HepG2 (cell line): ENCODE measurements around the gene CACNG5. TPM values are rescaled to one million over a fixed set of nuclear protein-coding genes. Genes with fewer than 3 reads are reported as not detected.

ENCODE experiments used
- ATAC-seq: fragments of 200-7000 bp; cut with Tn5 transposase; 3 replicates; pipeline ENCODE4 v1.9.1; 2020; ENCODE audit warnings: mild to moderate bottlenecking, moderate library complexity
- BruUV-seq: library from RNA; stranded (reverse); fragments of 400-500 nt; replicated peaks from 2 replicates; lab custom pipeline; 2021; lab: Mats Ljungman, UMichigan
- CTCF ChIA-PET: fragments of 300-600 bp; formaldehyde crosslinking; extraction: SDS; loops from one replicate; lab custom pipeline; 2021; ENCODE audit warnings: low total read pairs, inconsistent platforms, low intra/inter-chr PET ratio; lab: Yijun Ruan, JAX
- POLR2A ChIA-PET: fragments of 350-600 bp; sonication (Branson Sonifier 250); formaldehyde crosslinking; loops from one replicate; lab custom pipeline; 2020; ENCODE audit warnings: antibody characterized with exemption, inconsistent platforms; lab: Yijun Ruan, JAX
- DNase-seq: peaks from one replicate; pipeline ENCODE4 v3.0.0-alpha.2; 2015; ENCODE audit warnings: low spot score
- FAIRE-seq: peaks from 3 replicates; lab custom pipeline; 2011; peaks lifted over from hg19 to GRCh38; lab: Jason Lieb, UNC
- H2AFZ ChIP-seq: one replicate; pipeline ENCODE4 v1.6.1; 2011; ENCODE audit warnings: low read length, inconsistent platforms
- H3K27ac ChIP-seq: fragments of 300-600 bp; 3 replicates; pipeline ENCODE4 v1.8.0; 2011; ENCODE audit warnings: mixed run types, mild to moderate bottlenecking, mixed read lengths, low read length, inconsistent platforms; ENCODE audit not compliant: insufficient read depth; ENCODE audit errors: extremely low read length
- H3K27me3 ChIP-seq, 2 experiments: fragments of 200-600 bp in 1 of 2; 2 replicates in 1 of 2; 3 replicates in 1 of 2; pipeline versions ENCODE4 v1.6.0 to v1.8.0; 2011; ENCODE audit warnings: low read length in 2 of 2, mild to moderate bottlenecking in 2 of 2, moderate library complexity in 2 of 2, inconsistent platforms in 1 of 2; ENCODE audit not compliant: insufficient read depth in 2 of 2, control insufficient read depth in 1 of 2
- H3K36me3 ChIP-seq, 2 experiments: fragments of 200-600 bp in 1 of 2; replicated peaks in 1 of 2; 2 replicates in 1 of 2; 3 replicates in 1 of 2; pipeline versions ENCODE4 v1.5.1 to v1.8.0; 2011; ENCODE audit warnings: low read length in 2 of 2, inconsistent platforms in 1 of 2; ENCODE audit not compliant: insufficient read depth in 2 of 2, control insufficient read depth in 1 of 2
- H3K4me1 ChIP-seq: 2 replicates; pipeline ENCODE4 v1.5.1; 2012; ENCODE audit warnings: low read length, inconsistent platforms; ENCODE audit not compliant: insufficient read depth
- H3K4me2 ChIP-seq: 2 replicates; pipeline ENCODE4 v1.6.0; 2011; ENCODE audit warnings: low read depth, low read length, inconsistent platforms
- H3K4me3 ChIP-seq, 3 experiments: fragments of 200-600 bp in 1 of 3; sonication (generic), shearing (Covaris generic) in 1 of 3; replicated peaks in 1 of 3; 2 replicates each; pipeline ENCODE4 v1.5.1; 2011 to 2016; ENCODE audit warnings: low read length in 3 of 3, inconsistent platforms in 2 of 3, low read depth in 2 of 3, mild to moderate bottlenecking in 2 of 3, control low read depth in 1 of 3, mixed read lengths in 1 of 3; ENCODE audit not compliant: insufficient read depth in 1 of 3
- H3K79me2 ChIP-seq: one replicate; pipeline ENCODE4 v1.6.1; 2011; ENCODE audit warnings: low read length, inconsistent platforms; ENCODE audit not compliant: insufficient read depth
- H3K9ac ChIP-seq: 2 replicates; pipeline ENCODE4 v1.6.0; 2011; ENCODE audit warnings: mild to moderate bottlenecking, low read depth, low read length, inconsistent platforms; ENCODE audit not compliant: insufficient read depth
- H3K9me3 ChIP-seq: 2 replicates; pipeline ENCODE4 v1.5.1; 2012; ENCODE audit warnings: mild to moderate bottlenecking, low read length
- H4K20me1 ChIP-seq: 2 replicates; pipeline ENCODE4 v1.6.0; 2011; ENCODE audit warnings: inconsistent platforms, mild to moderate bottlenecking, low read length, moderate library complexity; ENCODE audit not compliant: insufficient read depth
- FOXJ3 ChIP-seq: sonication (generic); formaldehyde crosslinking; IDR thresholded peaks from 2 replicates; pipeline ENCODE4 v1.4.0; 2020; ENCODE audit warnings: missing genetic modification reagents, mild to moderate bottlenecking, borderline replicate concordance
- ZBTB21 ChIP-seq: sonication (generic); formaldehyde crosslinking; IDR thresholded peaks from 2 replicates; pipeline ENCODE4 v1.4.0; 2020; ENCODE audit warnings: missing genetic modification reagents
- ZNF678 ChIP-seq: sonication (generic); formaldehyde crosslinking; IDR thresholded peaks from 2 replicates; pipeline ENCODE4 v1.4.0; 2020; ENCODE audit warnings: mild to moderate bottlenecking, missing genetic modification reagents
- WGBS: methylation state at CpG from one replicate; pipeline ENCODE4 v1.1.6; 2017; ENCODE audit warnings: low lambda C conversion rate; 5-methylcytosine and 5-hydroxymethylcytosine counted together
- in situ Hi-C: cut with HindIII; loops from 2 replicates; pipeline ENCODE4 v1.10.0; 2017; ENCODE audit warnings: low pct_unique_long_range_greater_than_20kb; ENCODE audit not compliant: extremely low pct_ligation_motif_present
- intact Hi-C: fragments of 100-400 bp; cut with micrococcal nuclease; formaldehyde crosslinking; loops from one replicate; pipeline ENCODE4 v1.10.0; 2022; ENCODE audit not compliant: unreplicated experiment
- polyA plus RNA-seq, 8 experiments: library from polyadenylated mRNA; depleted of rRNA in 3 of 8; stranded (reverse) in 7 of 8; unstranded in 1 of 8; fragments of >200 nt; fragmentation: Illumina TruSeq in 4 of 8; extraction: Trizol in 4 of 8; gene quantifications; 2 replicates each; pipeline versions ENCODE4 v1.2.1 to v1.2.3, GENCODE V29; 2011 to 2016; ENCODE audit warnings: low read depth in 4 of 8, missing spikeins in 1 of 8, mixed read lengths in 1 of 8; ENCODE audit not compliant: insufficient read depth in 1 of 8
- total RNA-seq, 5 experiments: library from RNA; depleted of rRNA; stranded (reverse); fragments of >200 nt; fragmentation: Illumina TruSeq; extraction: Trizol; gene quantifications; 2 replicates each; pipeline ENCODE4 v1.2.3, GENCODE V29; 2016; ENCODE audit warnings: low read depth in 1 of 5

CACNG5 gene
- total and polyA plus RNA-seq, 2 of the 13 experiments (the other 11 are each of a cell fraction or from before 2014, with no cell fraction given), result not detected

DNA sequence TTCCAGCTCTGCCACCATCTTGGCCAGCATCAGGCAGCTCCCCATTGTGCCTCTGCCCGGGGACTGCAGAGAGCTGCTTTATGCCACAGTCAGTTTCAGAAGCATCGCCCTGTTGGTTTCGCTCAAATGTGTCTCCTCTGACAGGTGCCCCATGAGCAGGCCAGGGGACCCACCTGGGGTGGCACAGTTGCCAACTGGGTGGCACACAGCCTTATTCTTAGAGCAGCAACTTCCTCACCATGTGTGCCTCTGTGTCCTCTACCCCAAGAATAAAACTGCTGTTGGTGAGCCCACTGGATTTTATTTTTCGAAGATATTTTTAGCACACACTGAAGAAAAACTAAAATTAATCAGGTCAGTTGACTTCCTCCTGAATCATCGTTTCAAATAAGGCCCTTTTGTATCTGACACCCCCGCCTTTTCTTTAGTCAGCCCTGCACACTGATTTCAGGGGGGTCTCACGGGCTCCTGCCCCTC is 44.9 kb upstream of the CACNG5 start:
- H4K20me1 ChIP-seq, result no peaks in the 10 kb centered on the region
- in situ Hi-C loops, result no loop called here
- H3K27ac ChIP-seq, result no peak overlapping the region
- ChIA-PET POLR2A (no interaction called here), CTCF (no interaction called here)
- peaks cover 19 to 61% of the 10 kb centered on the region in 2 experiments for H3K36me3 ChIP-seq
- H3K9me3 ChIP-seq, result no peaks in the 10 kb centered on the region
- DNase-seq, result no peak
- H3K4me1 ChIP-seq, result no peaks in the 10 kb centered on the region
- no peak overlapping the region for H3K4me3 ChIP-seq
- no TSS peak for BruUV-seq
- TF ChIP-seq ZBTB21 (no peak), ZNF678 (CRISPR knock-in tag) (no peak)
- H2AFZ ChIP-seq, result no peak overlapping the region
- intact Hi-C loops, result no loop called here
- H3K79me2 ChIP-seq, result no peaks in the 10 kb centered on the region
- no peak for ATAC-seq
- H3K27me3 ChIP-seq, result no peaks in the 10 kb centered on the region
- H3K9ac ChIP-seq, result no peak overlapping the region
- no peak overlapping the region for H3K4me2 ChIP-seq
- FAIRE-seq, result no peak
- WGBS, result 94% methylated on average over 7 of the region's 7 CpGs

DNA sequence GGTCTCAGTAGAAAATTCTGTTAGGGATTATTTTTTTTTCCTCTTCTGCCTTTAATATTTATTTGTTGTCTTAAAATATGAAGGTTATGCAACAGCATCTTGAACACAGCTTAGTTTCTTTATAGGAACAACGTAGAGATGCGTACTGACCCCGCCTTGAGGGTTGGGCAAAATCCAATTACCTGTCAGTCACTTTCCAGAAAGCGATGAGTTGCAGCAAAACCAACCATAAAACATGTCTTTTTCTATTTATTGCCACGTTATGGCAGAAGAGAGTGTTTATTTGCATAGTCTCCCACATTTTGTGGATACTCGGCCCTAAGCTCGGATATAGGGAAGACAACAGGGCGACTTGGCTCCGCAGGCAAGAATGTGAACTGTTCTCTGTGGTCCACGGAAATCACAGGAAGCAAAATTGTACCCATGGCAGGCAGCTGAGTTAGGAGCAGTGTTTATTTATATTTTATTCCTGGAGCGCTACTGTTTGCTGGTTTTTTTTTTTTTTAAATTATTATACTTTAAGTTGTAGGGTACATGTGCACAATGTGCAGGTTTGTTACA is 44.3 kb upstream of the CACNG5 start:
- no peaks in the 10 kb centered on the region for H3K9me3 ChIP-seq
- peaks cover 19 to 61% of the 10 kb centered on the region in 2 experiments for H3K36me3 ChIP-seq
- ATAC-seq, result no peak
- H2AFZ ChIP-seq, result no peak overlapping the region
- no peaks in the 10 kb centered on the region for H3K79me2 ChIP-seq
- FAIRE-seq, result no peak
- no peaks in the 10 kb centered on the region for H4K20me1 ChIP-seq
- in situ Hi-C loops, result no loop called here
- CTCF ChIA-PET, result no interaction called here
- H3K9ac ChIP-seq, result no peak overlapping the region
- POLR2A ChIA-PET, result no interaction called here
- no peaks in the 10 kb centered on the region for H3K27me3 ChIP-seq
- 97% methylated on average over 11 of the region's 11 CpGs for WGBS
- H3K27ac ChIP-seq, result no peak overlapping the region
- intact Hi-C loops, result no loop called here
- TF ChIP-seq FOXJ3 (CRISPR knock-in tag), result no peak
- no peak overlapping the region for H3K4me2 ChIP-seq
- no TSS peak for BruUV-seq
- no peak overlapping the region for H3K4me3 ChIP-seq
- DNase-seq, result no peak
- no peaks in the 10 kb centered on the region for H3K4me1 ChIP-seq
